ENCODE results near the gene OR56B1.

- TF ChIP-seq CTCF (IDR thresholded peaks at IDR 0.05 in 4 of 5, conservative IDR thresholded peaks at IDR 0.05 in 1 of 5) (no peak), POLR2A (IDR thresholded peaks at IDR 0.05) (no peak)
These were observed 22.6 kb upstream of the OR56B1 start for GRCh38 chr11:5713695-5714094.
